GM19099 (cell line): ENCODE measurements around the gene ETS1.

Experiments used
- POLR2A ChIP-seq: IDR thresholded peaks from 3 replicates; pipeline ENCODE4 v1.6.1; 2011; ENCODE audit warnings: low read depth; ENCODE audit not compliant: insufficient read length; ENCODE audit errors: extremely low read depth

The ETS1 gene

DNA sequence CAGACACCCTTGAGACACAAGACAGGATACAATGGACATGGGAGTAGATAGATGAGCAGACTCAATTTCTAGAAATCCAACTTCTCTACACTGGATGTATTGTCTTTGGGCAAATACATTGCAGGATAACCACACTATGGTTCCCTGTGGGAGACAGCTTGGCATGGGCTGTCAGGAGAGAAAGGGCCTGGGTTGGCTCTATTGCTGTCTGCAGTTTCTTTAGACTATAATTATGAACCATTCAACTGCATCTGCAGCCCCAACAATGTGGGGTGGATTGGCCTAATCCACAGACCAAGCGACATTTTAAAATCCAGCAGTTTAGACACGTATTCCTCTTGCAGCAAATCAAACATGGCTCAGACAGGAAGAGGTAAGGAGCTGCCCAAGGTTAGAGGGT, 60.3 kb downstream of the ETS1 start:
- no peak for TF ChIP-seq POLR2A

DNA sequence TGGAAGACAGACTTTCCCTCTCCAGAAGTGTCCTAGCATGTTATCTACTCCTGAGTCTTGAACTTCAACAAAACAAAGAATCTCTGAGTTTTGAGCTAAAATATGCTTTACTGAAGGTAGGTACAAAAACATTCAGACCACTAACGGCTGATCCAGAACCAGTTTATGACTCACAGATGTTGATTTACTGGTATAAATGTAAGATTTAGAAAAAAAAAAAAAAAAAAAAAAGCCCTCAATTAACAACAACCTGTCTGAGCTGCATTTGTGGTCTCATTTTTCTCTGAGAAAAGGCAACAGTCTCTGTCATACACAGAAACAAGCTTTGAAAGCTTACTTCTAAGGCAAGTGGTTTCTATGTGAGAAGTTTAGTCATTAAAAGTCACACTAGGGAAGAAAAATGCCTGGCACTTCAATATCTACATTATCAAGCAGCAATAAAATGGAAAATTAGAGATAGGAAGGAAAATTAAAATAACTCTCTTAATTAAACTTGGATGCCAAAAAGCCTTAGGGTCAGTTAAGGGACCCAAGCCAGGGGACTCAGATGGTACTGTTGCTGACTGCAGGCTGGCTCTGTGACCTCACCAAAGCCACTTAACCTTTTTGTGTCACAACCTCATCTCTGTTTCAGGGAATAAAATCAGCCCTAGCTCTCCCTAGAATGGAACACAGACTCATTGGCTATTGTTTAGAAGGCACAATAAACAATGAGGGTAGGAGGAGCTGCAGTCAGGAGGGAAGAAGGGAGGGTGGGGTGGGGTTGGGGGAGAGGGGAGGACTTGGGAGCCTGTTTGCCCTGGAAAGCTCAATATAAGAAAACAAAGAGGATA, 61.7 kb downstream of the ETS1 start:
- no peak for TF ChIP-seq POLR2A

DNA sequence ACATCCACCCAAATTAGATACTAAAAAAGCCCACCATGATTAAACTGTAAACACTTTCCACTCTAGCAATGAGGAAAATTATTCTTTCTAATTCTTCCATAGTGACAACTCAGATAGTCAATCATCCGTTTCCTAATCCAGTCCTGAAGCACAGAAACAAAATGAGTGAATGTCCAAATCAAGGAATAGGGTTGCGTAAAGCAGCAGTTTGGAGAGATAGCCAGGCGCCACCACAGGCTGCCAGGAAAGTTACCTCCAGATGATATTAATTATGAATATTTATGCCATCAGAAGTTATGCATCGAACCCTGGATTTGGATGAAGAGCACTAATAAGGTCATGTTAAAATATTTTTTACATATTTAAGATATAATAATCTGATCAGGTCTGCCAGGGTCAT, 63.2 kb downstream of the ETS1 start:
- TF ChIP-seq POLR2A: no peak

DNA sequence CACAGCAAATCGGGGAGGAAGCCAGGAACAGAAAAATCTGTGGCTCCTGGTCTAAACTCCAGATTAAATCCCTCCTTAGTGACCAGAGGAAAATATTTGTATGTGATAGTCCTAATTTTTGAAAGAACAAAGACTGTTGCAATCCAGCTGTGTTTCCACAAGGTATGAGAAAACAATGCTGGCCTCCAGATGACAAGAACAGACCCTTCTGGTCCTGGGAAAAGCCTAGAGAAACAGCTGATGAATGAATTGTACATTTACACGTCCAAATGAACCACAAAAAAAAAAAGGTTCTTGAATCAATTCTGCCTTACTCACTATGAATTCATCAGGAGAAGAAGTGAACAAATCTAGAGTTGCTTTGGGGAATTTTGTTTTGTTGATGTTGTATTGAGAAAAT, 63.7 kb downstream of the ETS1 start:
- TF ChIP-seq POLR2A: no peak

DNA sequence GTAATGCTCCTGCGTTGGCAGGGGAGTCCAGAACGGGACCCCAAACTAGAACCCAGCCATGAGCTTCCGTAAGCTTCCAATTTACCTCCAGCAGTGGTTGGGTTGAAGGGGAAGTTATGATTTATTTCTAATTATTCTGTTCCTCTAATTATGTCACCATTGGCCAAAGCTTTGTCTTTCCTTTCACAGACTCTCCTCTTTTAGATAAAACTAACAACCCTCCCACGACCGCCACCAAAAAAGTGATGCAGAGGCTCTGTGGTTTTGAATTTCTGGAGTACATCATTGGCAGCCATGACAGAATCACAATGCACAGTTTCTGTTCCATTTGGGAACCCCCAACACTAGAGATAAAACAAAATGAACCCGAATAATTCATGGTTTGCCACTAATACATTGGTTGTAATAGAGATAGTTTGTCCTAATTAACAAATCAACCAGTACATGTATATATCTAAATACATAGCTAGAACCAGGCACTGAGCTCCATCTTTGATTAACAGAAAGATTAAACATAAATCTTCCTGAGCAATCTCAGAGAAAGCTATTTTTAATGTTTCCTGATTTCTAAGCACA, 64.3 kb downstream of the ETS1 start:
- TF ChIP-seq POLR2A: no peak

DNA sequence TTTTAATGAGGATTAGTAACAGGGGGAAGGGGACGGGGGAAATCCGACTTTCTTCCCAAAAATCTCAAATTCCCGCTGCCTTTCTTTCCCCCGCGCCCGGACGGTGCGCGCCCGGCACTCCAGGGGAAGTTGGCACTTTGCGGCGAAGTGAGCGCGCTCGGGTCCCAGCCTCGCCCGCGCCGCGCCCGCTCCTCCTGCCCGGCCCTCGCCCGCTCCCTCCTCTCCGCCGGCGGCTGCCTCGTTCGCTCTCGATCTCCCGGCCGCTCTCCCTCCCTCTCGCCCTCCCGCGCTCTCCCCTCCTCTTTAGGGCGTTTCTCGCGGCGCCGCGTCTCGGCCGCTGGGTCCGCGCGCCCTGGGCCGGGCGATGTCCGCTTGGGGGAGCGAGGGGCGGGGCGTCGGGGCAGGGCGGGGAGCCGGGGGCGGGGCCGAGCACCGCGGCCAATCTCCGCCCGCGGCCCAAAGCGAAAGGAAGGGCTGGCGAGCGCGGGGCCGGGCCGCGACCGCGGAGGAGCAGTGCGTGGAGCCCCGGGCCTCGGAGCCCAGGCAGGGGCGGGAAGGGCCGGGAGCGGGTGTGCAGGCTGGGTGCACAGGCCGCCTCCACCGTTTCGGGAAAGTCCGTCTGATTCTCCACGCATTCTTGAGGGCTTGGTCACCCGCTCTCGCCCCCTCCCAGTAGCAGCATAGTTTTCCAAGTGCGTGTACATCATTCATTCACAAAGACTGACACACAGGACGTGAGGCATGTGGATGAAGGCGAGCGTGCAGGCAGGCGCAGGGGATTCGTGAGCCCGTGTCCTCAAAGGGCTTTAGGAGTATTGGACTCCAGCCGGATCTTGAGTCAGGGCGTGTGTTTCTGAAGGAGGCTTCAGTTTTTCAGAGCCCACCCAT, 65.1 kb downstream of the ETS1 start:
- TF ChIP-seq POLR2A: peak; percentile 94

DNA sequence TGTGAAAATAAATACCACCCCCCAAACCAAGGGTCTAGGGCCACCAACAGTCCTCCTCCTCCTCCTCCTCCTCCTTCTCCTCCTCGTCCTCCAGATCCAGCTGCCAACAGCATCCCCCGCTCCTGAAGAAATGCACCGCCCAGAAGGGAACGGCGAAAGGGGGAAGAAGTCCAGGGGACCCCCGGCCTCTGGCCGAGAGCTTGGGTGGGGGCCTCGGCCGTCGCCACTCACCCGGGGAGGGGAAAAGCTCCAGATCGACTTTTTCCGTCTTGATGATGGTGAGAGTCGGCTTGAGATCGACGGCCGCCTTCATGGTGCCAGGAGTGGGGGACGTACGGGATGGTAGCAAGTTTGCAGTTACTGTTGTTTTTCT, 65.7 kb downstream of the ETS1 start:
- TF ChIP-seq POLR2A: no peak

DNA sequence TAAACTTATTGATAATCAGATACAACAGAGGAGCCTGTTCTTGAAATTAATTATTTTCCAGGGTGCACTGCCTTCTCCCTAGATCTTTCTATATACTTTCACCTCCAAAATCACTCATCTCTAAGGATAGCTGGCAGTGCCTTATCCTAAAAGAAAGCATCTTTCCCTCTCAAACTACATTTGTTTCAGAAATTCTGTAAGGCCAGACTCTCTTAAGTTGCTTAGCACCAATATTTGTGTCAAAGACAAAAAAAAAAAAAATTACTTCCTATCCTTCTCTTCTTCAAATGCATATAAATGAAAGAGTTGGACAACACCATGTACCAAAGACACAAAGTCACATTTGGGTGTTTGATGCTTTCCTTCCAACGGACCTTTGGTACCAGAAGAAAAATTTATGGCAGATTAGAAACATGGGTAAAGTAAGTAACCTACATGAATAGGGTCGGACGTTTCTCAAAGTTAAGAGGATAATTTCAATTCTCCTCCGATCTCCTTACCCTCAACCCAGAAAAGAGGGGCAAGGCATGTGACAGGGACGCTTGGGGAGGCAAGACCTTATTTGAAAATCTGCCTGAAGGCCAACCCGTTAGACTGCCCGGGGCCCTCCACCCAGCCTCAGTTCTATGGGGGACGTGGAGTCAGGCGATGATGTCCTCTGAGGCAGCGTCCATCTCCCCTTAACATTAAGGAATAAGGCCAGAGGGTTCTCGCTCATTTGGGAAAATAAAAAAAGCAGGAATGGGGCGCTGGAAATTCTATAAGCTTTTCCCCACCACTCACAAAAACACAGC, 66.3 kb downstream of the ETS1 start:
- TF ChIP-seq POLR2A: no peak

DNA sequence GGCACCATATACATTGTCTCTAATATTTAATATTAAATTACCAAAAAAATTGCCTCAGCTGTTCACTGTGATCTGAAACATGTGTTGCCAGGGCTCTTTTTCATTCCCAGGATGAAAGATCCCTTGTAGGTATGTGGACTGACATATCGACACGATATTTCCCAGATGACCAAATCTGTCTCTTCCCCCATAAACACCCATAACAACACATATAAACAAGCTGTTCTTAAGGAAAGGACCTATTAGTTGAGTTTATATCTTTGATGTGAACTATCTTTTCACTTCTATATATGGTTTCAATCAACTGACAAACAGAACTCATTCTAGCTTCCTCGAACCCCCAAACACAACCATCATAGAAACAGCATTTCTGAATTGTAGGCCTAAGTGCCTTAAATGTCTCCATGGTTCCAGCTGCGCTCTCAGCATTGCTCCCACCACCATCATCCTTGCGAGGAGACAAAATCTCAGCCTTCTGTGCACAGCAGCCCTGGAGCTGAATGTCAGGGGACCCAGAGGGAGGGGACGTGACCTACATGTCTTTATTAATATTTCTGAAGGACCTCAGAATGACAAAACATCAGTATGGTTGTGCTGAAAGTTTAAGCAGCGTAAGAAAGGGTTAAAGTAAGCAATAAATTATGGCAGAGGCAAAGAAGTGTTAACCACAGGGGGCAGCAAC, 67.0 kb downstream of the ETS1 start:
- TF ChIP-seq POLR2A: peak; percentile 17

DNA sequence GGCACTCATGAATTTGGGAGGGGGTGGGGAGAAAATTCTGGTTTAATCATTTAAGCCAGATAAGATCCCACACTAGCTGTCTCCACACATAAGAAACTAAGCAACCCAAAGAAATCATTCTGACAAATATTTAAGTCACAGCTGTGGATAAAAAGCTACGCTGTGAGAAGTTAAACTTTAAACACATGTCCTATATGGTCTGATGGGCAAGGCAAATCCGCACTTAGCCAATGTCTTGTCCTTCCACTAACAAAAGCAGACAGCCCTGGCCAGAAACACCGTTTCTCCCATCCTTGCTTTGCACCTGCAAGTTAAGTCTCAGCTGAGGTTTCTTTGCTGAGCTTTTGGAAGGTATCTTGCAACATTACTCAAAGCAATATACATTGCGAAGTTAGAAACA, 68.0 kb downstream of the ETS1 start:
- peak; percentile 75 for TF ChIP-seq POLR2A

DNA sequence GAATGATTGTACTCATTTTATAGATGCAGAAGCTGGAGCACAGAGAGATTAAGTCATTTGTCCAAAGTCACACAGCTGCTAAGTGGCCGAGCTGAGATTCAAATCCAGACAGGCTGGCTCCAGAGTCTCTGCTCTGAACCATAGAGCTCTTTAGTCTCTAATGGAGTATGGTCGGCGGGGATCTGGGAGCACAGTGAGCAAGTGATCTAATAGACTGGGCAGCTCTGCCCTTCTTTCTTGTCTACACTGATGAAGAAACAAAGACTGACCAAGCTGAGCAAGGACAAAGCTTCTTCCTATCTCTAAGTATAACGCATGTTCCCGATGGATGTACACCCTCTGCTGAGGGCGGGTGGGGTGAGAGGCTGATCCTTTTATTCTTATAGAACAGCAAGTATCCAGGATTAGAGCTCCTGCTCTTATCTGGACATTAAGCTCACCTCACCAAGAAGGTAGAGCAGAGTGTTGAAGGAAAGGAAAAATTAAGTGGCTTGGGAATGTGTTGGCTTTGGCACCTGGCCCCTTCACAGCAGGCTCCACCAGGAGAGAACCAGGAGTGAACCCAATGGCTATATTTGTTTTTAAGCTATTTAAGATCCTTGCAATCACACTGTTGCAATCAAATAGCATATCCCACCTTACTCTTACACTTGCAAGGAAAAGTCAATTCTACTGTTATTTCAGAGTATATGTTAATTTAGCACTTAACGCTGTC, 68.7 kb downstream of the ETS1 start:
- no peak for TF ChIP-seq POLR2A

DNA sequence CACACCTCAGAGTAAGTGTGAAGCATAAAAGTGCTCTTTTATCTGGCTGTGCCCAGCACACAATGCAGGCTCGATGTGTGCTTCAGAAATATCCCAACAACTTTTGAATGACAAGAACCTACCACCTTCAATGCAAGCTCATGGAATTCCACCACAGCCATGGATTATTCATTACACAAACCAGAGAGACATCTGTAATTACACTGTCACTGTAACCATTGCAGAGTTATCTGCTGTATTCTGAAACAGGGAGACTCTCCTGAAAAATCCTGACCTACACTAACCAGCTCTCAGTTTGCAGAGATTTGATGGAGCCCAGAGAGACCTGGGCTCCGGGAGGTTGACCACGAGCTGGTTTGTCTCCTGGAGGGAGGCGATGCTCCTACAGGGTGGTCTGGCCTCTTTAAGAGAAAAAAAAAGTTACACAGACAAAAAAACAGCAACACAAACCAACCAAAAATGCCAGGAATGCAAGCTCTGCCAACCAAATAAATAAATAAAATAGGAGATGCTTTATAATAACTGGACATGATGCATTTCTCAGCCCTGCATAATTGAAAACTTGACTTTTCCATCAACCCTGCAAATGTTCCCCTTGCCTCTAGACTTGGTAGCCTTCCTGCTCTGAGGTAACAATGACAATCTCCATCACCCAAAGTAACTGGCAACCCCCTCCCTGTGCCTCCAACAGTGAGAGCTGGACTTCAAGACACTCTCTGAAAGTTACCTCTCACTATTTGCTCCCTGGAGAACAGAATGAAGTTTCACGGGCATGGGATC, 69.7 kb downstream of the ETS1 start:
- TF ChIP-seq POLR2A: no peak

DNA sequence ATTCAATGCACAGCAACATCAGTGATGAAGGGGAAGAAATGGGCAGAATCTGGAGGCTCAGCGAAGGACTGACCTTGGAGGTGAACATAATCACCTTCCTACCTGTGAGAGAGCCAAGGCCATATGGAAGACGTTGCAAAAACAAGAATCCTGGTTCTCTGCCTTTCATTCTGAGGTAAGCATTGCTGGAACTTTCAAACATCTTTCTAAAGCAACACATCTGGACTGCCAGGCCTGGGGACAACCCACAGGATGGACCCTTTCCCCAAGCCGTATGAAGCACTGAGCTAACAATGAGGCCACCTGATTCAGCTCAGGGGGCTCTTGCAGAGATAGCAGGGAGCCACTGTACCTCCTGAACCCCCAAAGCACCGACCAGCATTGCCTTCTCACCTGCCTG, 70.5 kb downstream of the ETS1 start:
- no peak for TF ChIP-seq POLR2A
